Measurements from ENCODE around the gene RAD51B. TPM values are rescaled to one million over a fixed set of nuclear protein-coding genes. Genes with fewer than 3 reads are reported as not detected.

Gene RAD51B
- total and polyA plus RNA-seq, 2 of the 13 experiments (the other 11 are each of a cell fraction or from before 2014, with no cell fraction given): 7.0 to 9.5 TPM

DNA sequence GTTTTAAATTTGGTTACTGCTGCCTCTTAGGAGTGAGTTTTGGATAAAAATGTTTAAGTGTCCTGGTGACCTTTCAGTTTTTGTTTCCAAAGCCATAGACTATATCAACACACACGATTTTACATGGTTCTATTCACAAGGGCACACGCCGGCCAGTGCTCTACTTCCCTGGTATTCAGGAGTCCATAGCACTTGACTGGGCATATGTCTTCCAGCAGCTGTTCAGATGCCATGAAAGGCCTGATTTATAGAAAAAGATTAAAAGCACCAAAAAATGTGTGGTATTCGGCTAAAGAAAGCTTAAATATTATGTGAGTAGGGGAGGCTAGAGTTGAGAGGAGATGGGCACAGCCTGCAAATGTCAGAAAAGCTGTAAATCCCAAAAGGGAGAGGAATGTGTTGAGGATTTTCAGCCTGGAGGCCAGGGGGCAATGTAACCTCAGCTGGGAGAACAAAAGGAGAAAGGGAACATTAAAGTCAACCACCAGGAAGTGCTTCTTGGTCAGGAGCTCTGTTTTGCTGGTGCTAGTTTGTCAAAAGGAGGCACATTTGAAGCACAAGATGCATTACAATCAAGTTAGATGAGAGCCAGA, 478.4 kb downstream of the RAD51B start (continued):
- TF ChIP-seq, protein P1, sequence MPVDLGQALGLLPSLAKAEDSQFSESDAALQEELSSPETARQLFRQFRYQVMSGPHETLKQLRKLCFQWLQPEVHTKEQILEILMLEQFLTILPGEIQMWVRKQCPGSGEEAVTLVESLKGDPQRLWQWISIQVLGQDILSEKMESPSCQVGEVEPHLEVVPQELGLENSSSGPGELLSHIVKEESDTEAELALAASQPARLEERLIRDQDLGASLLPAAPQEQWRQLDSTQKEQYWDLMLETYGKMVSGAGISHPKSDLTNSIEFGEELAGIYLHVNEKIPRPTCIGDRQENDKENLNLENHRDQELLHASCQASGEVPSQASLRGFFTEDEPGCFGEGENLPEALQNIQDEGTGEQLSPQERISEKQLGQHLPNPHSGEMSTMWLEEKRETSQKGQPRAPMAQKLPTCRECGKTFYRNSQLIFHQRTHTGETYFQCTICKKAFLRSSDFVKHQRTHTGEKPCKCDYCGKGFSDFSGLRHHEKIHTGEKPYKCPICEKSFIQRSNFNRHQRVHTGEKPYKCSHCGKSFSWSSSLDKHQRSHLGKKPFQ (CRISPR knock-in tag; IDR thresholded peaks at IDR 0.05; ENCODE audit: insufficient replicate concordance): no peak
- TF ChIP-seq, protein P2, sequence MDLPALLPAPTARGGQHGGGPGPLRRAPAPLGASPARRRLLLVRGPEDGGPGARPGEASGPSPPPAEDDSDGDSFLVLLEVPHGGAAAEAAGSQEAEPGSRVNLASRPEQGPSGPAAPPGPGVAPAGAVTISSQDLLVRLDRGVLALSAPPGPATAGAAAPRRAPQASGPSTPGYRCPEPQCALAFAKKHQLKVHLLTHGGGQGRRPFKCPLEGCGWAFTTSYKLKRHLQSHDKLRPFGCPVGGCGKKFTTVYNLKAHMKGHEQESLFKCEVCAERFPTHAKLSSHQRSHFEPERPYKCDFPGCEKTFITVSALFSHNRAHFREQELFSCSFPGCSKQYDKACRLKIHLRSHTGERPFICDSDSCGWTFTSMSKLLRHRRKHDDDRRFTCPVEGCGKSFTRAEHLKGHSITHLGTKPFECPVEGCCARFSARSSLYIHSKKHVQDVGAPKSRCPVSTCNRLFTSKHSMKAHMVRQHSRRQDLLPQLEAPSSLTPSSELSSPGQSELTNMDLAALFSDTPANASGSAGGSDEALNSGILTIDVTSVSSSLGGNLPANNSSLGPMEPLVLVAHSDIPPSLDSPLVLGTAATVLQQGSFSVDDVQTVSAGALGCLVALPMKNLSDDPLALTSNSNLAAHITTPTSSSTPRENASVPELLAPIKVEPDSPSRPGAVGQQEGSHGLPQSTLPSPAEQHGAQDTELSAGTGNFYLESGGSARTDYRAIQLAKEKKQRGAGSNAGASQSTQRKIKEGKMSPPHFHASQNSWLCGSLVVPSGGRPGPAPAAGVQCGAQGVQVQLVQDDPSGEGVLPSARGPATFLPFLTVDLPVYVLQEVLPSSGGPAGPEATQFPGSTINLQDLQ (CRISPR knock-in tag; IDR thresholded peaks at IDR 0.05): no peak
- TF ChIP-seq CERS6 (CRISPR knock-in tag; IDR thresholded peaks at IDR 0.05) (no peak), ZNF160 (CRISPR knock-in tag; IDR thresholded peaks at IDR 0.05) (no peak), GATAD1 (CRISPR knock-in tag; IDR thresholded peaks at IDR 0.05) (no peak), CREB3 (CRISPR knock-in tag; IDR thresholded peaks at IDR 0.05) (no peak), CREM (IDR thresholded peaks at IDR 0.05) (no peak), CREM (CRISPR knock-in tag; IDR thresholded peaks at IDR 0.05) (no peak), ELF3 (CRISPR knock-in tag; IDR thresholded peaks at IDR 0.05) (peak; percentile 48; the same call in 1 of the 2 replicates), CTCF (CRISPR knock-in tag; IDR thresholded peaks at IDR 0.05) (peak; percentile 69)

All from HepG2 (cell line).